CD4-positive, alpha-beta T cell (primary cell): ENCODE data around the gene JPH4. TPM values are rescaled to one million over a fixed set of nuclear protein-coding genes. Genes with fewer than 3 reads are reported as not detected.
"Not testable (repeated sequence)": the region's sequence is repeated elsewhere in the genome, so short reads cannot be mapped to it uniquely, and the experiment has no call there.

Source experiments
- ATAC-seq: fragments of 200-7000 bp; cut with Tn5 transposase; one replicate; pipeline ENCODE4 v1.10.0; 2022; ENCODE audit warnings: mild to moderate bottlenecking; ENCODE audit not compliant: poor library complexity
- CTCF ChIA-PET: fragments of 350-600 bp; sonication (Branson Sonifier 250); formaldehyde crosslinking; loops from one replicate; lab custom pipeline; 2021; ENCODE audit warnings: antibody characterized with exemption, inconsistent platforms; lab: Charles Lee
- POLR2A ChIA-PET: fragments of 350-600 bp; sonication (Branson Sonifier 250); formaldehyde crosslinking; loops from one replicate; lab custom pipeline; 2021; ENCODE audit warnings: antibody characterized with exemption, inconsistent platforms; lab: Charles Lee
- DNase-seq, 14 experiments: peaks; one replicate each; pipeline ENCODE4 v3.0.0-alpha.2; 2013 to 2020; ENCODE audit warnings: mixed read lengths in 2 of 14
- H3K27ac ChIP-seq, 2 donors: one replicate each; pipeline versions ENCODE4 v1.5.1 to v1.7.0; 2013; ENCODE audit warnings: low read length in 2 of 2, low read depth in 1 of 2, mild to moderate bottlenecking in 1 of 2
- H3K27me3 ChIP-seq, 2 experiments: 1 replicate in 1 of 2; 2 replicates in 1 of 2; pipeline versions ENCODE4 v1.6.1 to v1.7.0; 2013; ENCODE audit warnings: low read length in 2 of 2, control low read depth in 1 of 2, mild to moderate bottlenecking in 1 of 2, moderate library complexity in 1 of 2; ENCODE audit not compliant: insufficient read depth in 2 of 2, control insufficient read depth in 1 of 2
- H3K36me3 ChIP-seq: one replicate; pipeline ENCODE4 v1.6.1; 2013; ENCODE audit warnings: low read length, control low read depth; ENCODE audit not compliant: insufficient read depth
- H3K4me1 ChIP-seq: one replicate; pipeline ENCODE4 v1.6.1; 2013; ENCODE audit warnings: low read length, control low read depth; ENCODE audit not compliant: insufficient read depth
- H3K4me3 ChIP-seq: one replicate; pipeline ENCODE4 v1.5.1; 2013; ENCODE audit warnings: mild to moderate bottlenecking, low read length, moderate library complexity
- H3K9me3 ChIP-seq, 2 experiments: 1 replicate in 1 of 2; 2 replicates in 1 of 2; pipeline versions ENCODE4 v1.6.1 to v1.7.0; 2013; ENCODE audit warnings: low read length in 2 of 2, mild to moderate bottlenecking in 2 of 2, control low read depth in 1 of 2, moderate library complexity in 1 of 2; ENCODE audit not compliant: control insufficient read depth in 1 of 2, insufficient read depth in 1 of 2
- H3K27ac Mint-ChIP-seq: one replicate; pipeline ENCODE4 v1.8.0; 2020; ENCODE audit warnings: mixed read lengths
- H3K27me3 Mint-ChIP-seq: one replicate; pipeline ENCODE4 v1.8.0; 2021; ENCODE audit warnings: mixed read lengths
- H3K36me3 Mint-ChIP-seq: one replicate; pipeline ENCODE4 v1.8.0; 2021; ENCODE audit warnings: low read depth, mixed read lengths
- H3K4me1 Mint-ChIP-seq: one replicate; pipeline ENCODE4 v1.8.0; 2021; ENCODE audit warnings: low read depth, mixed read lengths
- H3K4me3 Mint-ChIP-seq: one replicate; pipeline ENCODE4 v1.8.0; 2020; ENCODE audit warnings: mild to moderate bottlenecking, mixed read lengths
- H3K9me3 Mint-ChIP-seq: one replicate; pipeline ENCODE4 v1.8.0; 2020; ENCODE audit warnings: mixed read lengths
- intact Hi-C, 2 experiments: fragments of 100-400 bp; cut with DNase I in 1 of 2; cut with micrococcal nuclease in 1 of 2; formaldehyde crosslinking; loops; one replicate each; pipeline versions ENCODE4 v1.15.1 to v1.9.0; 2023 to 2025; cut with DNase I, micrococcal nuclease
- total RNA-seq, 174 experiments: library from RNA in 2 of 174; stranded (reverse) in 2 of 174; gene quantifications; one replicate each; pipeline ENCODE4 v1.2.3 and lab custom pipeline; 2021 to 2026
- TF ChIP-seq, protein P1 (sequence below): fragments of 200-600 bp; IDR thresholded peaks from one replicate; pipeline ENCODE4 v1.8.0; 2022; ENCODE audit warnings: antibody characterized with exemption, mild to moderate bottlenecking

The JPH4 gene
- total RNA-seq, 2 experiments from 2014 or later: not detected

DNA sequence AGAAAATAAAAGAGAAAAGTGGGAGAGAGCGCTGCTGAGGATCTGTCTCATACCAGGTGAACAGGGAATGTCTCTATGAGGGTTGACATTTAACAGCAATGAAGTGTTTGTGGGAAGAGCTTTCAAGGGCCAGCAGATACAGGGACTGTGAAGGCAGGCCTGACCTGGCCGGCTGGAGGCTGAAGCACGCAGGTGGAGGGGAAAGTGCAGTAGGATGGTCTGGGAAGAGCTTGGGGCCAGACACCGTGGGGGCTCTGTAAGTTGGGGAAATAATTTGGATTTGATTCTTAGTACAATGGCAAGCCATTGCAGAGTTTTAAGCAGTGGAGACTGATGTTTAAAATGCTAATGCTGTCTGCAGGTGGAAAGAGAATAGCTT, 33.8 kb upstream of the JPH4 start:
- CTCF ChIA-PET: no interaction called here

DNA sequence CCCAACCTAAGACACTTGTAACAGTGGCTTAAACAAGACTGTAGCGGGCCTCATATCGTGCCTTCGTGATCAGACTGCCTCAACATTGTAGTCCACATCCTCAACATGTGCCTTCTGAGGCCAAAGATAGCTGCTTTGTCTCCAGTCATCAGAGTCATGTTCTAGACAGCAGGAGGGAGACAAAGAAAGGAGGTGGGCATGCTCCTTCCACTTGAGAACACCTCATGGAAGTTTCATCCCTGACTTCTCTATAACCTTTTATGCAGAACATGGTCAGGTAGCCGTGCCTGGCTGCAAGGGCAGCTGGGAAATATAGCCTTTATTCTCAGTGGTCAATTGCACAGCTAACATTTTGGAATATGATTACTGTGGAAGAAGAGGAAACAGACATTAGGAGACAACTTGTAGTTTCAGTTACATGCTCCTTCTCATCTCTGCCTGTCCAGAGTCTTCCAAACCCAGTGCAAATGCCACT, 32.3 kb upstream of the JPH4 start:
- intact Hi-C loops: no loop called here
- H3K9me3 ChIP-seq: no peaks in the 10 kb centered on the region
- peaks cover 6% of the 10 kb centered on the region for H3K9me3 Mint-ChIP-seq
- peak; percentile 55 for ATAC-seq
- H3K27ac Mint-ChIP-seq: peak overlapping the region; percentile 82
- H3K4me1 ChIP-seq: peaks cover 29% of the 10 kb centered on the region
- no peaks in the 10 kb centered on the region for H3K36me3 Mint-ChIP-seq
- H3K27me3 Mint-ChIP-seq: no peaks in the 10 kb centered on the region
- peaks cover 44% of the 10 kb centered on the region for H3K4me1 Mint-ChIP-seq
- DNase-seq: peak in 2 of 14 experiments; percentile 15 to 23
- no peaks in the 10 kb centered on the region for H3K36me3 ChIP-seq
- H3K27ac ChIP-seq: peak overlapping the region; percentile 26 to 81
- POLR2A ChIA-PET: interaction anchor here (0.5 to 2.3 kb wide), 6 partner anchors 21 to 290 kb away, joined by 3 to 8 read pairs (median 3); partner anchors contain the start of genes NGDN and PABPN1
- TF ChIP-seq, protein P1, sequence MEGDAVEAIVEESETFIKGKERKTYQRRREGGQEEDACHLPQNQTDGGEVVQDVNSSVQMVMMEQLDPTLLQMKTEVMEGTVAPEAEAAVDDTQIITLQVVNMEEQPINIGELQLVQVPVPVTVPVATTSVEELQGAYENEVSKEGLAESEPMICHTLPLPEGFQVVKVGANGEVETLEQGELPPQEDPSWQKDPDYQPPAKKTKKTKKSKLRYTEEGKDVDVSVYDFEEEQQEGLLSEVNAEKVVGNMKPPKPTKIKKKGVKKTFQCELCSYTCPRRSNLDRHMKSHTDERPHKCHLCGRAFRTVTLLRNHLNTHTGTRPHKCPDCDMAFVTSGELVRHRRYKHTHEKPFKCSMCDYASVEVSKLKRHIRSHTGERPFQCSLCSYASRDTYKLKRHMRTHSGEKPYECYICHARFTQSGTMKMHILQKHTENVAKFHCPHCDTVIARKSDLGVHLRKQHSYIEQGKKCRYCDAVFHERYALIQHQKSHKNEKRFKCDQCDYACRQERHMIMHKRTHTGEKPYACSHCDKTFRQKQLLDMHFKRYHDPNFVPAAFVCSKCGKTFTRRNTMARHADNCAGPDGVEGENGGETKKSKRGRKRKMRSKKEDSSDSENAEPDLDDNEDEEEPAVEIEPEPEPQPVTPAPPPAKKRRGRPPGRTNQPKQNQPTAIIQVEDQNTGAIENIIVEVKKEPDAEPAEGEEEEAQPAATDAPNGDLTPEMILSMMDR: no peak
- H3K4me3 ChIP-seq: no peak overlapping the region
- H3K4me3 Mint-ChIP-seq: peak overlapping the region; percentile 64
- CTCF ChIA-PET: interaction anchor here (1.1 kb wide), 1 partner anchor 22 kb away, joined by 4 read pairs; no protein-coding TSS in a partner anchor
- no peaks in the 10 kb centered on the region for H3K27me3 ChIP-seq

More for the DNA sequence above, 33.8 kb upstream of the JPH4 start:
- Mint-ChIP-seq H3K27me3 (no peaks in the 10 kb centered on the region), H3K27ac (peak overlapping the region; percentile 0), H3K36me3 (no peaks in the 10 kb centered on the region), H3K4me3 (no peak overlapping the region), H3K4me1 (peaks cover 39% of the 10 kb centered on the region), H3K9me3 (peaks cover 6% of the 10 kb centered on the region)
- no peak for ATAC-seq
- intact Hi-C loops: no loop called here
- no peak overlapping the region for H3K27ac ChIP-seq
- DNase-seq: no peak
- TF ChIP-seq, protein P1: no peak
- H3K4me3 ChIP-seq: no peak overlapping the region
- peaks cover 29% of the 10 kb centered on the region for H3K4me1 ChIP-seq
- H3K27me3 ChIP-seq: no peaks in the 10 kb centered on the region
- POLR2A ChIA-PET: no interaction called here
- H3K9me3 ChIP-seq: no peaks in the 10 kb centered on the region
- H3K36me3 ChIP-seq: no peaks in the 10 kb centered on the region

DNA sequence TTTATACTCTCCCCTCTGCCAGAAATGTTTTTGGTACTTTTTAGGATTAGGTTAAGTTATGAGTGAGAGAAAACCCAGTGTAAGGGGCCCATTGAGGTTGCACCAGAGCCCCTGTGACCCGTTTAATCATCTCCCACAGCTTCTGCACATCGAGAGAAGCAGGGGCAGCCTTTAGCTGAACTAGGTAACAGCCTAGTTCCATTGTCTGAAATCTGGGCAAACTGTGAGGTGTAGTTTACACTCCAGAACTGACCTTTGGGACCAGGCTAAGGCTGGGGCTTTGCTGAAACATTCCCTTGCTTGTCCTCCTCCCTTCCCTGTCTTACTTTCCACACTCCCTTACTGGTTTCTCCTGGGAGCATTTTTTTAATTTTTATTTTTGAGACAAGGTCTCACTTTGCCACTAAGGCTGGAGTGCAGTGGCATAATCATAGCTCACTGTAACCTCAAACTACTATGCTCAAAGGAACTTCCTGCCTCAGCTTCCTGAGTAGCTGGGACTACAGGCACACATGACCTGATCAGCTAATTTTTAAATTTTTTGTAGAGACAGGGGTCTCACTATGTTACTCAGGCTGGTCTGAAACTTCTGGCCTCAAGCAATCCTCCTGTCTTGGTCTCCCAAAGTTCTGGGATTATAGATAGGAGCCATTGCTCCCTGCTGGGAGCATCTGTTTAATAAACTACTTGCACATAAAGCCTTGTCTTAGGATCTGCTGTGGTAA, 31.7 kb upstream of the JPH4 start:
- no peaks in the 10 kb centered on the region for H3K27me3 ChIP-seq
- intact Hi-C loops: no loop called here
- peak in 5 of 14 experiments; percentile 11 to 61 (median 43) for DNase-seq
- no peaks in the 10 kb centered on the region for H3K9me3 ChIP-seq
- Mint-ChIP-seq H3K4me1 (peaks cover 44% of the 10 kb centered on the region), H3K36me3 (no peaks in the 10 kb centered on the region), H3K4me3 (peak overlapping the region; percentile 64), H3K27me3 (no peaks in the 10 kb centered on the region), H3K27ac (peak overlapping the region; percentile 82), H3K9me3 (peaks cover 6% of the 10 kb centered on the region)
- ChIA-PET CTCF (interaction anchor here (1.1 kb wide), 1 partner anchor 22 kb away, joined by 4 read pairs; no protein-coding TSS in a partner anchor), POLR2A (interaction anchor here (0.9 to 2.3 kb wide), 5 partner anchors 21 to 496 kb away, joined by 3 to 8 read pairs (median 3); partner anchors contain the start of gene PABPN1)
- H3K4me3 ChIP-seq: no peak overlapping the region
- peak; percentile 82 for ATAC-seq
- TF ChIP-seq, protein P1: no peak
- peak overlapping the region; percentile 26 to 81 for H3K27ac ChIP-seq
- H3K4me1 ChIP-seq: peaks cover 29% of the 10 kb centered on the region
- no peaks in the 10 kb centered on the region for H3K36me3 ChIP-seq

DNA sequence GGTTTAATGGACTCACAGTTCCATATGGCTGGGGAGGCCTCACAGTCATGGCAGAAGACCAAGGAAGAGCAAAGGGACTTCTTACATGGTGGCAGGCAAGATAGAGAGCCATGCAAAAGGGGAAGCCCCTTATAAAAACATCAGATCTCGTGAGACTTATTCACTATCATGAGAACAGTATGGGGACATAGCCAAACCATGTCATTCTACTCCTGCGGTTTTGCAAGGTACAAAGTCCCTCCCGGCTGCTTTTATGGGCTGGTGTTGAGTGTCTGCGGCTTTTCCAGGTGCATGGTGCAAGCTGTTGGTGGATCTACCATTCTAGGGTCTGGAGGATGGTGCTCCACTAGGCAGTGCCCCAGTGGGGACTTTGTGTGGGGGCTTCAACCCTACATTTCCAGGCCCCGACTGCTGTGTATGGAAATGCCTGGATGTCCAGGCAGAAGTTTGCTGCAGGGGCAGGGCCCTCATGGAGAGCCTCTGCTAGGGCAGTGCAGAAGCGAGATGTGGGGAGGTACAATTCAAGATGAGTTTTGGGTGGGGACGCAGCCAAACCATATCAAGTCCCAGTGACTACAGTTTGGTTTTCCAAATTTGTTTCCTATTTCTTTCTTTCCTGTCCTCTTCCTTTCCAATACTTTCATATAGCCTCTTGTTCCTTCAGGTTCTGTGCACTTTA, 31.0 kb upstream of the JPH4 start:
- H3K27ac ChIP-seq: peak overlapping the region; percentile 26 to 81
- H3K9me3 Mint-ChIP-seq, H3K27me3 ChIP-seq, H3K9me3 ChIP-seq, H3K36me3 ChIP-seq, H3K36me3 Mint-ChIP-seq, H3K27me3 Mint-ChIP-seq, ATAC-seq, H3K4me3 Mint-ChIP-seq, intact Hi-C loops, DNase-seq, CTCF ChIA-PET, H3K4me3 ChIP-seq: not testable (repeated sequence)
- H3K4me1 ChIP-seq: peaks cover 29% of the 10 kb centered on the region
- Mint-ChIP-seq H3K4me1 (peaks cover 44% of the 10 kb centered on the region), H3K27ac (peak overlapping the region; percentile 82)
- POLR2A ChIA-PET: interaction anchor here (1.0 to 2.3 kb wide), 3 partner anchors 23 to 497 kb away, joined by 3 to 8 read pairs (median 3); no protein-coding TSS in a partner anchor
